ENCODE data around the gene DLGAP1.

The DLGAP1 gene

GRCh38 chr18:3966642-3967358 lies 488.3 kb downstream of the DLGAP1 start:
- FAIRE-seq (no peak), DNase-seq (ENCODE audit: insufficient read length, low spot score) (no peak)

- FAIRE-seq: no peak
These were observed 488.9 kb downstream of the DLGAP1 start for GRCh38 chr18:3966246-3966641.

GRCh38 chr18:3960977-3961376 lies 494.1 kb downstream of the DLGAP1 start:
- no peak for DNase-seq (ENCODE audit: insufficient read length, low spot score)
- FAIRE-seq: no peak

More at GRCh38 chr18:3966246-3966641, 488.9 kb downstream of the DLGAP1 start:
- DNase-seq (ENCODE audit: insufficient read length, low spot score): no peak

- no peak for DNase-seq (ENCODE audit: insufficient read length, low spot score)
- FAIRE-seq: no peak
These were observed 495.0 kb downstream of the DLGAP1 start for GRCh38 chr18:3960142-3960541.

- FAIRE-seq: no peak
- DNase-seq (ENCODE audit: insufficient read length, low spot score): no peak
These were observed 503.1 kb downstream of the DLGAP1 start for GRCh38 chr18:3952031-3952430.

GRCh38 chr18:3950668-3951404 lies 504.3 kb downstream of the DLGAP1 start:
- DNase-seq (ENCODE audit: insufficient read length, low spot score) (no peak), FAIRE-seq (no peak)

- DNase-seq (ENCODE audit: insufficient read length, low spot score) (no peak), FAIRE-seq (no peak)
These were observed 506.1 kb downstream of the DLGAP1 start for GRCh38 chr18:3948958-3949357.

- FAIRE-seq: no peak
- DNase-seq (ENCODE audit: insufficient read length, low spot score): no peak
These were observed 507.7 kb downstream of the DLGAP1 start for GRCh38 chr18:3947383-3947782.

GRCh38 chr18:3935305-3935704 lies 519.8 kb downstream of the DLGAP1 start:
- FAIRE-seq: no peak

GRCh38 chr18:3932276-3932675 lies 522.8 kb downstream of the DLGAP1 start:
- FAIRE-seq: no peak
- DNase-seq (ENCODE audit: insufficient read length, low spot score): no peak

More at GRCh38 chr18:3935305-3935704, 519.8 kb downstream of the DLGAP1 start:
- DNase-seq (ENCODE audit: insufficient read length, low spot score): no peak

GRCh38 chr18:3931542-3932112 lies 523.5 kb downstream of the DLGAP1 start:
- DNase-seq (ENCODE audit: insufficient read length, low spot score) (no peak), FAIRE-seq (no peak)

- DNase-seq (ENCODE audit: insufficient read length, low spot score): no peak
- no peak for FAIRE-seq
These were observed 524.1 kb downstream of the DLGAP1 start for GRCh38 chr18:3931013-3931315.

- FAIRE-seq: no peak
- DNase-seq (ENCODE audit: insufficient read length, low spot score): no peak
These were observed 524.7 kb downstream of the DLGAP1 start for GRCh38 chr18:3930126-3931012.

GRCh38 chr18:3924455-3924854 lies 530.7 kb downstream of the DLGAP1 start:
- DNase-seq (ENCODE audit: insufficient read length, low spot score): no peak
- no peak for FAIRE-seq

GRCh38 chr18:3923750-3924149 lies 531.4 kb downstream of the DLGAP1 start:
- FAIRE-seq: no peak
- no peak for DNase-seq (ENCODE audit: insufficient read length, low spot score)

- no peak for FAIRE-seq
- DNase-seq (ENCODE audit: insufficient read length, low spot score): no peak
These were observed 533.3 kb downstream of the DLGAP1 start for GRCh38 chr18:3921826-3922225.

- no peak for FAIRE-seq
- no peak for DNase-seq (ENCODE audit: insufficient read length, low spot score)
These were observed 534.3 kb downstream of the DLGAP1 start for GRCh38 chr18:3920832-3921231.

GRCh38 chr18:3919396-3920061 lies 535.6 kb downstream of the DLGAP1 start:
- FAIRE-seq: no peak
- no peak for DNase-seq (ENCODE audit: insufficient read length, low spot score)

GRCh38 chr18:3916082-3916481 lies 539.0 kb downstream of the DLGAP1 start:
- DNase-seq (ENCODE audit: insufficient read length, low spot score) (no peak), FAIRE-seq (no peak)

- no peak for DNase-seq (ENCODE audit: insufficient read length, low spot score)
- no peak for FAIRE-seq
These were observed 540.1 kb downstream of the DLGAP1 start for GRCh38 chr18:3914833-3915610.

Measured in GM19239 (cell line).